Skin epidermis (tissue), 12 donors: ENCODE results near the gene IL20RA.
A peak's percentile ranks its signal among the peaks of the same experiment; 100 is the strongest.
"Not testable (repeated sequence)": the region's sequence is repeated elsewhere in the genome, so short reads cannot be mapped to it uniquely, and the experiment has no call there.

ENCODE experiments used
- H3K27ac ChIP-seq, 21 experiments: fragments of 200-600 bp; sonication (generic) in 11 of 21; one replicate each; pipeline ENCODE4 v1.5.0; 2020; ENCODE audit warnings: mild to moderate bottlenecking in 3 of 21, inconsistent platforms in 2 of 21, moderate library complexity in 2 of 21
- H3K4me3 ChIP-seq, 7 experiments: fragments of 200-600 bp; sonication (generic) in 2 of 7; one replicate each; pipeline ENCODE4 v1.5.0; 2020; ENCODE audit warnings: inconsistent platforms in 2 of 7, mild to moderate bottlenecking in 2 of 7, moderate library complexity in 1 of 7

The IL20RA gene

DNA sequence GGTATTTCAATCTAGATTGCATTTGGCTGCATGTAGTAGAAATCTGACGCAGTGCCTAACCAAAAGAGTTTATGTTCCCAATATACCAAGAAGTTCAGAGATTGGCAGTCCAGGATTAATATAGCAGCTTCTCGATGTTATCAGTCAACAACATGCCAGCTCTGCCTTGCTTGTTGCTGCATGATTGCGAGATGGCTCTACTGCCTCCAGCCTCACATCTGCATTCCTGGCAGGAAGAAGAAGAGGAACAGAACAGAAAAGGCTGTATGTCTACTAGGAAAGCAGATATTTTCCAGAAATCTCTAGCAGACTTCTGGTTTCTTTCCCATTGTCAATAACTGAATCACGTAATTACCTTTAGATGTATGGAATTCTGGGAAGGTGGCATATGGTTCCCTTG is 61.8 kb downstream of the IL20RA start:
- peak overlapping the region in 13 of 21 experiments; percentile 1 to 76 (median 60) for H3K27ac ChIP-seq
- no peak overlapping the region for H3K4me3 ChIP-seq

DNA sequence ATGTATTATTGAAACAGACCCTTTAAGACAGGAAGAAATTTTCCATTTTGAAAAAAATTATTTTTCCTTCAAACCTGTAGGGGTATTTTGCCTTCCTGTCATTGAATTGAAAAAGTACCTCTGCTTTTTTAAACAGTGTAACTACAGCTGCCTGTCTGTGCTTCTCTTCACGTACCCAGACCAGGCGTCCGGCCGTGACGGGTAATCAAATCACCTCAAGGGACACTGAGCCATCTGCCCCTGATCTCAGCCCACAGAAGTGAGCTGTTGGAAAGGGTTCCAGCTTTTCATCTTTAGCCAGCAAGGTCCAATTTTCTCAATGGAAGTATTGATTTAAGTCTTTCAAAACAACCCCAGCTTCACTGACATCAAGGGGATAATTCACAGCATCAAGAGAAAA is 64.7 kb downstream of the IL20RA start:
- H3K4me3 ChIP-seq: no peak overlapping the region
- H3K27ac ChIP-seq: peak overlapping the region in 1 of 21 experiments; percentile 16

DNA sequence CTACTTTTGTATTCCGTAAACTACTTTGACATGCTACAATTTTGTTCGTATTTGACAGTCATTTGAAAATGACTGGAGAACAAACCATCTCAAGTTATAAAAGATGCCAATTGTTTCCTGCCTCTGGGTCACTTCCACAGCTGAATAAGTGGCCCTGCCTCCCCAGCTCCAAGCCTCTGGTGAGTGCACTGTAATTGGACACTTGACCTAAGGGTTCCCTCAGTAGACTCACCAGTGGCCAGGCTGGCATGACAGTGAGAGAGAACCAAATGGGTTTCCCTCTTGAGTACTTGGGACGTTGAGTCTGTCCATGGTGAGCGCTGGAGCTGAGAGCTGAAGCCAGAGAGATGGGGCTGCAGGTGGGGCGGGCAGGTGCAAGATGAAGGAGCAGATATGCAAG is 65.6 kb downstream of the IL20RA start:
- no peak overlapping the region for H3K4me3 ChIP-seq
- H3K27ac ChIP-seq: no peak overlapping the region

DNA sequence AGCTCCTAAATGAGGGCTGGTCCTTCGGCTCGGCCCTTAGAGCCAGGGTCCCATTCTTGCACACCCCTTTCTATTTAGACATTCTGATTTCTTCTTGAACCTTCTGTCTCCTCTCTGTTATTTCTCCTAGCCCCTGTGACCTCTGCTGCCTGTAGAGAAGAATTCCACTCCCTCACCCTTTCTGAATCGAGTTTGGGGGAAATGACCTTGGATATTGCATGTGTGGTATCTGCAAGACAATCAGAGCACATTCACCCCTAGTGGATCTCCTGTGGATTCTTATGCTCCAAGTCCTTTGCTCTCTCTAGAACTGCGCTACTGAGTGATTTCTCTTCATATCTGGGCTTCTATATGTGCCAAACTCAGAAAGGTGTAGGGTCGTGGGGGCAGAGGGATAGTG is 67.7 kb downstream of the IL20RA start:
- no peak overlapping the region for H3K4me3 ChIP-seq
- H3K27ac ChIP-seq: no peak overlapping the region

DNA sequence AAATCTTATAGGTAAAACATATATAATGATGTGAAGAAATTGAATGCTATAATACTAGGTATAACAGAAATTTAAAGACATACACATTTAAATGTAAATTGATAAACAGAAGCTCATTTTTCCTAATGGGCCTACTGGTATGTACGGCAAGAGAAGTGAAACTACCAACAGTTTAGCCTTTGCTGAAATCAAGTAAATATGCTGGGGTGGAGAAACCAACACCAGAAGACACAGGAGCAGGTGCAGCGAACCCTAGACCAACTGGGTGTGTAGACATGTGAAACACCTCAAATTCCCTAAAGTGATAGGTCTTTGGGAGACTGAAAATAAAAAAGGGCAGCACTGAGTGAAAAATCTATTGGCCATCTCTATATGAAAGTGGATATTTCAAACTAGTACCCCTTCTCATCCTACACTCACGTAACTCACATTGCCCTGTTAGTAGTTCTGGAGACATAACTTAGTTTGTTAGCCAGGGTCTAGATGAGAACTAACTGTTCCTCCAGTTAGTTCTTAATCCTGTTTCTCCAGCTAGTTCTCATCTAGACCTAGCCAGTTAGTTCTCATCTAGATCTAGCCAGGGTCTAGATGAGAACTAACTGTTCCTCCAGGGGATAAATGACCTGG is 69.6 kb downstream of the IL20RA start:
- H3K27ac ChIP-seq: no peak overlapping the region

DNA sequence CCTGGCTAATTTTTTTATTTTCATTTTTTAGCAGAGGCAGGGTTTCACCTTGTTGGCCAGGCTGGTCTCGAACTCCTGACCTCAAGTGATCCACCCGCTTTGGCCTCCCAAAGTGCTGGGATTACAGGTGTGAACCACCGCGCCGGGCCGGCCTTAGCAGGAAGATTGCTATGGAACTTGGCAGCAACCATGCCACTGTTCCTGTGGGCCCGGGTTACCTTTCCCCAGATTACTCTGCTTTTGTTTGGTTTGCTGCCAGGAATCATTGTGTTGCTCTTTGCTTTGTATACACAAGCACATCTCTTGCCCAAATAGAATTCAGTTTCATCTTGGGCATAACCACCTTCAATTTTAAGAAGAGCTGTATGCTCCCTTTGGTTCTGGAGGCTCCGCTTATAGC is 71.0 kb downstream of the IL20RA start:
- peak overlapping the region in 1 of 21 experiments; percentile 15 for H3K27ac ChIP-seq
- H3K4me3 ChIP-seq: not testable (repeated sequence)

More for the DNA sequence above, 69.6 kb downstream of the IL20RA start:
- H3K4me3 ChIP-seq: no peak overlapping the region

DNA sequence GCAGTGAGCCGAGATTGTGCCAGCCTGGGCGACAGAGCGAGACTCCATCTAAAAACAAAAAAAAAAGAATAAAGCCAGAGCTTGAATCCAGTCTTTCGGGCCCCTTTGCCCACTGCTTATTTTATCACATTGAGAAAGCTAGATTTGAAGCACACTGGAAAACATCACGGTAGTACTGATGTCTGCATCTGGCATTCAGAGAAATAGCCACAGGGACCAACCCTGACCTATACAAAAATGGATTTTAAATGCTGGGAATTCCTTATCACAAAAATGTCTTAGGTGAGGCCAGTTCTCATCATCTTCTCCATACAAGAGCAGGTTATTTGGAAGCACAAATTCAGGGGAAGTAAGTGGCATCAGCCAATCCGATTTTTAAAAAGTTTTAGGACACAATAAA is 73.2 kb downstream of the IL20RA start:
- H3K27ac ChIP-seq: no peak overlapping the region
- no peak overlapping the region for H3K4me3 ChIP-seq

- no peak overlapping the region for H3K4me3 ChIP-seq
- peak overlapping the region in 16 of 21 experiments; percentile 38 to 85 (median 72) for H3K27ac ChIP-seq
Observed at GRCh38 chr6:136969930-136970329, 74.8 kb downstream of the IL20RA start.

DNA sequence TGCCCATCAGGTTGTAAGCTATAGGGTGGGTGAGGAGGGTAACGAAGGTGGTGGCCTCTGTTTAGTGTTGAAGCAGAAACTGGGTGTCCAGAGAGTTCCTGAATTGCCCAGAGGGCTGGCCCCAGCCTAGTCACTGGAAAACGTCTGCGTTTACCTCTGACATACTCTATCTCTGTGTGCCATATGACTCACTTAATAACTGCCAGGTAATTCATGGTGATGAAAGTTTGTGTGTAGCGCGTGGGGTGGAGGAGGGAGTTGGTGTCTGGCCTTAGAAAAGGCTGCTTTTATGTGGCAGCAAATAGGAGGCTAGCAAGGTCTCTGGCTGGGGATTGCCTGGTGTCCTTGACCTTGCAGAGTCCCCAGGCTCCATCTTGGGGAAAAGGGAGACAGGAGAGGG is 75.3 kb downstream of the IL20RA start:
- Histone ChIP-seq H3K4me3 (no peak overlapping the region), H3K27ac (peak overlapping the region in 16 of 21 experiments; percentile 38 to 85 (median 72))

GRCh38 chr6:136968837-136969236 is 75.9 kb downstream of the IL20RA start:
- H3K27ac ChIP-seq: peak overlapping the region in 15 of 21 experiments; percentile 24 to 85 (median 72)

GRCh38 chr6:136967876-136968752 is 76.7 kb downstream of the IL20RA start:
- no peak overlapping the region for H3K4me3 ChIP-seq
- H3K27ac ChIP-seq: peak overlapping the region in 10 of 21 experiments; percentile 24 to 85 (median 74)

More at GRCh38 chr6:136968837-136969236, 75.9 kb downstream of the IL20RA start:
- H3K4me3 ChIP-seq: no peak overlapping the region

GRCh38 chr6:136964398-136964797 is 80.4 kb downstream of the IL20RA start:
- no peak overlapping the region for H3K27ac ChIP-seq

GRCh38 chr6:136963259-136963658 is 81.5 kb downstream of the IL20RA start:
- H3K4me3 ChIP-seq: no peak overlapping the region
- H3K27ac ChIP-seq: no peak overlapping the region

More at GRCh38 chr6:136964398-136964797, 80.4 kb downstream of the IL20RA start:
- no peak overlapping the region for H3K4me3 ChIP-seq

DNA sequence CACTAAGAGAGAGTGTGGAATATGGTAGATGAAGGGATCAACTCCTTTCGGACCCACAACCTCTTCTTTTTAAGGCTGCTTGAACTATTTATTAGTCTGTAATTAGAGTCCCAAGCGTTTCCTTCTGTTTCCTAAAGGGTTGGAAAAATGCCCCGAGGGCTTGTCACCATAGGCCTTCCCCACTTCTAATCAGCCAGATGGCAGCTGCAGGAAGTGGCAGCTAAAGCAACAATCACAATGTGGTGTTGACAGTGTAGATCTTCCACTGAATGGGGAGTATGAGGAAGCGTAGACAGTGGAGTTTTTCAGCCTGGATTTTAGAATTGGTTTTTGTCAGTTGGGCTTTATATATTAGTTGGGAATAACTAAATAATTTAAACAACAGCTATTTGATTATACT is 82.1 kb downstream of the IL20RA start:
- no peak overlapping the region for H3K4me3 ChIP-seq
- H3K27ac ChIP-seq: no peak overlapping the region

- Histone ChIP-seq H3K27ac (no peak overlapping the region), H3K4me3 (no peak overlapping the region)
Observed at GRCh38 chr6:136961848-136962247, 82.9 kb downstream of the IL20RA start.

DNA sequence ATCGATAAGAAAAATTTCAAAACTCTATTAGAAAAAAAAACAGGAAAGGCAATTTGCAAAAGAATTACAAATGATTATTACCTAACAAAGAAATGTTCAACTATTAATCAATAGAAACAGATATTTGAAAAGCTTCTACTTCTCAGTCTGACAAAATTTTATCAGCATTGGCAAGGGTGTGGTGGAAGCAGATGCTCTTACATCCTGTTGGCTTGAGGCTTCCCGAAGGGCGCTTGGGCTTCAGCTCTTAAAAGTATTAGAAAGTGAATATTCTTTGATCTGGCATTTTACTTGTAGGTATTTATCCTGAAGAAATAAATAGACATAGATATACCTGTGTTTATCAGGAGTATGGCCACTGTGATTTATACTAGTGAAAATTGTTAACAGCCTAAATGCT is 84.0 kb downstream of the IL20RA start:
- no peak overlapping the region for H3K27ac ChIP-seq
- no peak overlapping the region for H3K4me3 ChIP-seq

- H3K4me3 ChIP-seq, H3K27ac ChIP-seq: not testable (repeated sequence)
Observed at GRCh38 chr6:136959935-136960334, 84.8 kb downstream of the IL20RA start.

- H3K27ac ChIP-seq: no peak overlapping the region
Observed at GRCh38 chr6:136959471-136959891, 85.3 kb downstream of the IL20RA start.

GRCh38 chr6:136958168-136958567 is 86.6 kb downstream of the IL20RA start:
- no peak overlapping the region for H3K27ac ChIP-seq
- no peak overlapping the region for H3K4me3 ChIP-seq

More at GRCh38 chr6:136959471-136959891, 85.3 kb downstream of the IL20RA start:
- no peak overlapping the region for H3K4me3 ChIP-seq

DNA sequence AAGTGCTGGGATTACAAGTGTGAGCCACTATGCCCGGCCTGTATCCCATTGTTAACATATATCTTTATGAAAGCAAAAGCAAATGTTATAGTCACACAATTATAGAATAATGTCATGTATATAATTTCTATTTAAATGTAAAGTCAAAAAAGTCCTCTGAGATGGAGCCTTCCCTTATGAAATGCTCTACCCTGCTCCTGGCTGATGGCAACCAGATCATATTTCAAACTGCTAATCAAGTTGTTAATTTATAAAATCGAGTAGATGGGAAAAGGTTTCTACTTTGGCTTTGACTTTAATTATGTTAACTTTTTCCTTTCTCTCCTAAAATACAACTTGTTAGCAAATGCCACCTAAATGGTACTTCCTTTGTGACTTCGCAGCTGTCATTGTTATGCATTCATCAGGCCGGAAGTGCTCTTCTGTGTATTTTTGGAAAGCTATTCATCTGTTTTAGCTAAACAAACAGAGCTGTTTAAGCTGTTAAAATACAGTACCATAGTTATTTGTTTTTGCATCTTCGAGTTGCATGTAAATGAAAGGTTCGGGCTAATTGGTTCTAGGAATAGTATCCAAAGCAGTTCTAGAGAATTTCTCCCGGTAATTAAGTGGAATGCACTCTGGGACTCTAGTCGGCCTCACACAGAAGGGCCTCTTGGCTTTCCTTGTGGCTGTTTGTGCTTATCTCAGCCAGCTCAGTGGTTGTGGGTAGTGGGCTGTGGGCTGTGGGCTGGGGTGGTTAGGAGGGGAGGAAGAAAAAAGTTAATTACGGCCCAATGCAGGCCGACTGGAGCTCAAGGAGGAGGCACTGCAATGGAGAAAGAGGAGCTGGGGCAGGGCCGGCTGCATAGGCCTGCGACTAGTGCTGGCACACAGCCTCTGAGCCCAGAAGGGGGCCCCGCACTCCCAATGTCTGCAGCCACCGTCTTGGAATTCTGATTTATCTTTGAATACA is 87.9 kb downstream of the IL20RA start:
- Histone ChIP-seq H3K4me3 (no peak overlapping the region), H3K27ac (no peak overlapping the region)
